NCI-H1092 treated with DMSO at 0.1 percent for 48 hours (cell line): ENCODE data around the gene NOL4L.
"Not testable (repeated sequence)": the region's sequence is repeated elsewhere in the genome, so short reads cannot be mapped to it uniquely, and the experiment has no call there.

Experiments used
- DNase-seq: peaks from one replicate; lab custom pipeline; 2025; lab: John Stamatoyannopoulos, UW

NOL4L gene

DNA sequence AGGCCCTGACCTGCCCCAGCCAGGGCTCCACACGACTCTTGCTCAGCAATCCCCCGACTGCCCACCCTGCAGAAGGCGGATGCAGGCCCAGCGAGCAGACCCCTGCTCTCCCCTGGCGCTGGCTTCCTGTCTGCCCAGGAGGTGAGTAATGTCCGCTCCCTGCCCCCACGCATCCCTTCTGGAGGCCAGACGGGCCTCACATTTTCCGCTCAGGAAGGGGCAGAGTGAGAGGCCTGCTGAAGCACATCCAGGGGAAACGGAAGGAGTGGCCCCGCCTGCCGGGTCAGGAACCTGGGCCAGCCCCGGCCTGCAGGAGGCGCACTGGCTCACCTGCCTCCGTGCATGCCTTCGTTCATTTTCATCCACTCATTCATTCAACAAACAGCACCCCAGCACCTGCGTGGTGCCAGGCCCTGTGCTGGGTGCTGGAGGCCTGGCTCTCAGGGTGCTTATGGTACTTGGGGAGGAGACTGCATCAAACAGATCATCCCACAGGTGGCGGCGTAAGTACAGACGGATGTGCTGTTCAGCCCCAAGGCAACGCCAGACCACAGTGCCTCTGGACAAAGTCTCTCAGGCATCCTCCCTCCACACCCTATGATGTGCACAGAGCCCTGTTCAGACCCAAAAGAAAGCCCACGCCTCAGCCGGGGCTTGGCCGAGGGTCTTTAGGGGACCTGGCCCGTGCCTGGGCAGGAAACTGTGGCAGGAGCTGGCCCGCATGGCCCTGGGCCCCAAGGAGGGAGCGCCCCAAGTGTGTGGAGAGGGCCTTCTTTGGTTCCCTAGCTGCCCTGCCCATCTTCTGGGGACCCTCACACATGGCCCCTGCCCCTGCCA, 114.9 kb downstream of the NOL4L start:
- peak; percentile 11 for DNase-seq

- no peak for DNase-seq
Observed at GRCh38 chr20:32468860-32469259, 116.3 kb downstream of the NOL4L start.

GRCh38 chr20:32468313-32468640, 116.9 kb downstream of the NOL4L start:
- no peak for DNase-seq

DNA sequence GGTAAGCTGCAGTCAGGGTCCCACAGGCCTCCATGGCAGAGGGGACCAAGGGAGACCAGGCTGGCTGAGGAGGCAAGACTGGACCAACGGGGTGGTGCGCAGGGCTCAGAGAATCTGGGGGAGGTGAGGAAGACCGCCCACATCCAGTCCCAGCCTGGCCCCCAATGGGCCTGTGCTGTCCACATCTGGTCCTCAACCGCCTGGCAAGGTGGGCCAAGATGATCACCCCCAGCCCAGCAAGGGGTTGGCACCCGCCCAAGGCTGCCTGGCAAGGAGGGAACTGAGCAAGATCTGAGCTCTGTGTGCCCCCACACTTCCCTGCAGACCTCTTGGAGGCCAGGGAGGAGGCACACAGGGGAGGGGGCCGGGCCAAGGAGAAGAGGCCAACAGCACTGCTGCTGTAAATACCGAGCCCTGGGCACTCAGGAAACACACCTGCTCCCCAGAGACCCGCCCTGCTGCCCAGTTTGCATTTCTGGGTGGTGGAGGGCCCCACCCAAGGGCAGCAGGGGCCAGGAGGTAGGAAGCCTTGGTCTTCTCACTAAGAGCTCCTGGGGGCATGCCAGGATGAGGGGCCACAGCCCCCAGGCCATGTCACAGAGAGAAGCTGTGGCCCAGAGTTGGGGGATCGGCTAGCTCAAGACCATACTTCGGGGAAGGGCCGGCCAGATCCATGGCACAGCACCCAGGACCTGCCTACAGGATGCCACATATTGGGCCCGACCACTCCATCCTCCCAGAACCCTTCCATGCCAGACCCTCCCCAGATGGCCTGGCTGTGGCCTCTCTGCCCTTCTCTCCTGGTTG, 117.4 kb downstream of the NOL4L start:
- DNase-seq = no peak

GRCh38 chr20:32466739-32467505, 118.2 kb downstream of the NOL4L start:
- no peak for DNase-seq

DNA sequence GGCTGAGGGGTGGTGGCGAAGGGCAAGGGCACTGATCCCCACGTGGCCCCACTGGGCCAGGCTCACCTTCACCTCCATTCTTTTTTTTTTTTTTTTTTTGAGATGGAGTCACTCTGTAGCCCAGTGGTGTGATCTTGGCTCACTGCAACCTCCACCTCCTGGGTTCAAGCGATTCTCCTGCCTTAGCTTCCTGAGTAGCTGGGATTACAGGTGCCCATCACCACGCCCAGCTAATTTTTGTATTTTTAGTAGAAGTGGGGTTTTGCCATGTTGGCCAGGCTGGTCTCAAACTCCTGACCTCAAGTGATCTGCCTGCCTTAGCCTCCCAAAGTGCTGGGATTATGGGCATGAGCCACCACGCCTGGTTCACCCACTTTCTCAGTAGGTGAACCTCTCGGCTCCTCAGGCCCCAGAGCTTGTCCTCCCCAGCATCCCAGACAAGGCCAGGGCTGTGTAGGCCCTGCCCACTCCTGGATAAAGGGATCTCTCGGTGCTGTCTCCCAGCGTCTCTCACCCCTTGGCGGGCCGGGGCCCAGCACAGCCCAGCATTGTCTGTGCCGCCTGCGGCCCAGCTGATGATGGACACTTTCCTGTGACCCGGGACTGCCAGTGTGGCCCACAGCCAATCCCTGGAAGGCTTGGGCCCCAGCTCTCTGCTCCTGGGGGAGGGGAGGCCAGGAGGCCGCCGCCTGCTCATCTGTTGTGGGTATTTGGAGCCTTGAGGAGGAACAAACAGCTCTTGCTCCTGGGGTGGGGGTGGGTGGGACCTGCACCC, 119.0 kb downstream of the NOL4L start:
- DNase-seq = not testable (repeated sequence)

DNA sequence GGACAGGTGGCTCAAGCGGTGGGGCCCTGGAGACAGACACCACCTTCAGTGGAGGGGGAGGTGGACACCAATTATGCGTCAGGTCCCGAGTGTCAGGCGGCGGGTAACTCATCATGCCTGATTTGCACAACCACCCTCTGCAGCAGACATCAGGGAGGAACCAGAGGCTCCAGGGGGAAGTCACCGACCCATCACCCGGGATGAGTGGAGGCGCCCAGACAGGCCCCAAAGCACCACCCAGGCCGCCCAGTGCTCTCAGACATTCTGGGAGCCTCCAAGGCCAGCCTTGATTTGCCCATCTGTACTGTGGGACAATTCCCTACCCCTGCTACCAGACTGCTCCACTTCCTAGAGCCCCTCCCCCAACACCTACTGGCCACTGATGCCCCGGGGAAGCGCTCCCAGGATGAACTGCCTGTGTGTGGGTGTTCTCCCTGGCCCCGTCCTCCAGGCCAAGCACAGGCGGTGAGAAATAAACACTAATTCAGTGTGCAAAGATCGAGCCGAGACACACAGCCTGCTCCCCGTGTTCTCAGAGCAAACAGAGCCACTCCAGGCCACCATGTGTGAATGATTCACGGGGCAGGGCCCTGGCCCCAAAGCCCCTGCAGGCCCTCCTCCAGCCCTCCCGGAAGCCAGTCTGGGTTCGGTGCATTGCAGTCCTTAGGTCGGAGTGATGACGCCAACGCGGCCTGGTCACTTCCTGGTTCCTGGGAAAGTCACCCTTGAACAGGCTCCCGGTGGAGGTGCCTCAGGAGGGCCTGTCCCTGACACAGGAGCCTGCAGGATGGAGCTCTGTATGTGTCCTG, 119.8 kb downstream of the NOL4L start:
- DNase-seq = no peak

- no peak for DNase-seq
Observed at GRCh38 chr20:32464401-32465091, 120.6 kb downstream of the NOL4L start.

- DNase-seq = peak; percentile 27
Observed at GRCh38 chr20:32463642-32464400, 121.3 kb downstream of the NOL4L start.

- no peak for DNase-seq
Observed at GRCh38 chr20:32462900-32463641, 122.1 kb downstream of the NOL4L start.

- DNase-seq = no peak
Observed at GRCh38 chr20:32461836-32462600, 123.1 kb downstream of the NOL4L start.

DNA sequence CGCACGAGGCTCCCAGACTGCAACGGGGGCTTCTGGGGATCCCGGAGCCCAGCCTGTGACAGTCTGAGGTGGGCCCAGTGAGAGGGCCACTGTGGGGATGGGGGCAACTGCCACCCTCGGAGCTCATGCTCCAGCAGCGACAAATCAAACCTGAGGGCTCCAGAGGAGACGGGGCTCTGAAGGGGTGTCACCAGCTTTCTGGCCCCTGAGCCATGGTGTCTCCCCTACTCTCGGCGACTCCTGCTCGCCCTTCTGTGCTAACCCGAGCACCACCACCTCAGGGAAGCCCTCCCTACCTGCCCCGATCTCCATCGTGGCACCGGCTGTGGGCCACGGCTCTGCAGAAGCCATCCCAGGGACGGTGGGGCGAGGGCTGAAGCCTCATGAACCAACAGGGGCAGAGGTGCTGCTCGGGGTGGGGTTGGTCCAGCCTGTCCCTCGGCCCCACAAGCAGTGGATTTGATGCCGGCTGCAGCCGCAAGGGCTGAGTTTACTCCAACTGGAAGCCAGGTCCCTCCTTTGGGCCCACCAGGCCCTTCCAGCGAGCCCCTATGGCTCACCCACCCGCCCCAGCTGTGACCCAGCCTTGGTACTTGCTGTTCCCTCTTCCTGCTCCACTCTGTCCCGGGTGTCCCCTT, 124.3 kb downstream of the NOL4L start:
- DNase-seq = no peak

DNA sequence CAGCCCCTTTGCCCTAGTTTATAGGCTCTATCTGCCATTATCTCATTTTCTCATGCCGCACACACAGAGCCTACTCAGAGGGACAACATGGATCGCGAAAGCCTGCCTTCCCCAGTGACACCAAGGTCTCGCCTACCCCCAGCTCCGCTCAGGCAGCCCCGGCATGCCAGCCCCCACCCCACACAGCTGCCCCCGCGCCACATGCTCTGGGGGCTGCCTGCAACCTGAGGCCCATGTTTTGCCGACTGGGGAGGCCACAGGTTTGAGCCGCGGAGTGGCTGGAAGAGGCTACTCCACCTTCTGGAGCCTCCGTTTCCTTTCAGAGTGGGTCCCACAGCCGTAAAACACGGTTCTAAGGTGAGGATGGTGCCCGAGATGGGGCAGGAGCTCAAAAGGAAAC, 124.9 kb downstream of the NOL4L start:
- DNase-seq = no peak

DNA sequence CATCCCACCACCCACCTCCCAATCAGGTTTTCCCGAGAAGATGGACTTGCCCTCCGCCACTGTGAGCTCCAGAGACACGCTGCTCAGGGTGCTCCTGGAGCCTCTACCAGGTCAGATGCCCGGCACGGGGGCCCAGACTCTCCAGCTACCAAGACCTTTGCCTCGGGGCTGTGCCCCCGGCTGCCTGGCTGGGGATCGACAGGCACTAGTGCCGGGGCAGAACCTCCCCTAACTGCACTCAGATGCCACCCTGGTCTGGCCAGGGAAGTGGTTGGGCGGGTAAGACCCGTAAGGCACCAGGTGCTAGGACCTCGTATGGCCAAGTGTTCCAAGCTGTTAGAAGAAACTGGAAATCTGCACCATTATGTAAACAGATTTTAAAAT, 126.3 kb downstream of the NOL4L start:
- no peak for DNase-seq

- DNase-seq = no peak
Observed at GRCh38 chr20:32458061-32458836, 126.9 kb downstream of the NOL4L start.

DNA sequence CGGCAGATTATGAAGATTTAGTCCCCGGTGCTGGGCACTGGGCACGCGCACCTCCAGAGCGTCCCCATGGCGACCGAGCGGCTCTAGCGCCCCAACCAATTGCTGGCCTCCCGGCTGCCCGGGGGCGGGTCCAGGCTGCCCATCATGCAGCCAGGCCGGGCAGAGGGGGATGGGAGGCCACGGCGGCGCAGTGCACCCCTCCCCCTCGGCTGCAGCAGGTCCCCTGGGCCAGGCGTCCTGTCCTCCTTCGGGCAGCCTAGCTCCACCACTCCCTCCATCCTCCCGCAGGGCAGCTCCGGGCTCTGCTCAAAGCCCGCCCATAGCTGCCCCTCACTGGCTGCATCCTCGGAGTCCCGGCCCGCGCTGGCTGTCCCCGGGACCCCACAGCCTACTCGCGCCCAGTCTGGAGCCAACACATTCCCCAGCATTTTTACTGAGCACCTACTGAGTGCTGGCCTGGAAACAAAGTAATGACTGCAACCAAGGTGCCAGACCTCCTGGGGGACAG, 127.6 kb downstream of the NOL4L start:
- peak; percentile 75 for DNase-seq
